Mesenchymal stem cell (in vitro differentiated cells and primary cell): Measurements from ENCODE around the gene TENM3.

Source experiments
- DNase-seq: peaks from one replicate; pipeline ENCODE4 v3.0.0-alpha.2; 2013
- H2AFZ ChIP-seq: one replicate; pipeline ENCODE4 v1.6.1; 2013; ENCODE audit warnings: low read depth, mild to moderate bottlenecking, control low read depth, inconsistent platforms, low read length, moderate library complexity
- H2AK5ac ChIP-seq: 2 replicates; pipeline ENCODE4 v1.6.1; 2013; ENCODE audit warnings: low read length, moderate library complexity, mild to moderate bottlenecking, inconsistent platforms; ENCODE audit not compliant: severe bottlenecking
- H2BK120ac ChIP-seq: one replicate; pipeline ENCODE4 v1.6.1; 2013; ENCODE audit warnings: low read depth, mild to moderate bottlenecking, inconsistent platforms, low read length, moderate library complexity
- H2BK12ac ChIP-seq, 2 experiments: one replicate each; pipeline ENCODE4 v1.6.1; 2013; ENCODE audit warnings: inconsistent platforms in 2 of 2, low read length in 2 of 2, mild to moderate bottlenecking in 2 of 2, moderate library complexity in 2 of 2, control low read depth in 1 of 2
- H2BK15ac ChIP-seq: one replicate; pipeline ENCODE4 v1.6.1; 2013; ENCODE audit warnings: mild to moderate bottlenecking, low read depth, inconsistent platforms; ENCODE audit not compliant: poor library complexity, severe bottlenecking
- H2BK5ac ChIP-seq: 2 replicates; pipeline ENCODE4 v1.6.1; 2013; ENCODE audit warnings: low read depth, mild to moderate bottlenecking, low read length, control low read depth, inconsistent platforms; ENCODE audit not compliant: poor library complexity, severe bottlenecking
- H3K14ac ChIP-seq, 2 experiments: one replicate each; pipeline ENCODE4 v1.6.1; 2013; ENCODE audit warnings: inconsistent platforms in 2 of 2, low read length in 2 of 2, control low read depth in 1 of 2, mild to moderate bottlenecking in 1 of 2, moderate library complexity in 1 of 2
- H3K18ac ChIP-seq, 2 experiments: one replicate each; pipeline ENCODE4 v1.6.1; 2013; ENCODE audit warnings: inconsistent platforms in 2 of 2, low read length in 2 of 2, control low read depth in 1 of 2, low read depth in 1 of 2, mild to moderate bottlenecking in 1 of 2
- H3K23ac ChIP-seq, 2 experiments: one replicate each; pipeline ENCODE4 v1.6.1; 2013; ENCODE audit warnings: inconsistent platforms in 2 of 2, low read length in 2 of 2, mild to moderate bottlenecking in 2 of 2, moderate library complexity in 2 of 2, control low read depth in 1 of 2
- H3K27ac ChIP-seq: 2 replicates; pipeline ENCODE4 v1.5.1; 2013; ENCODE audit warnings: mild to moderate bottlenecking, moderate library complexity, low read length, control low read depth, inconsistent platforms; ENCODE audit not compliant: poor library complexity, severe bottlenecking
- H3K27me3 ChIP-seq, 2 experiments: 2 replicates each; pipeline versions ENCODE4 v1.6.1 to v1.7.0; 2013; ENCODE audit warnings: low read length in 2 of 2, mild to moderate bottlenecking in 2 of 2, moderate library complexity in 2 of 2, control low read depth in 1 of 2, inconsistent platforms in 1 of 2; ENCODE audit not compliant: control insufficient read depth in 1 of 2, insufficient read depth in 1 of 2
- H3K36me3 ChIP-seq, 2 experiments: 2 replicates each; pipeline versions ENCODE4 v1.6.1 to v1.7.0; 2013; ENCODE audit warnings: low read length in 2 of 2, control low read depth in 1 of 2, inconsistent platforms in 1 of 2, low read depth in 1 of 2, mild to moderate bottlenecking in 1 of 2; ENCODE audit not compliant: insufficient read depth in 2 of 2, control insufficient read depth in 1 of 2
- H3K4ac ChIP-seq, 2 experiments: one replicate each; pipeline ENCODE4 v1.6.1; 2013; ENCODE audit warnings: inconsistent platforms in 2 of 2, low read length in 2 of 2, mild to moderate bottlenecking in 2 of 2, moderate library complexity in 2 of 2, control low read depth in 1 of 2, low read depth in 1 of 2
- H3K4me1 ChIP-seq: 2 replicates; pipeline ENCODE4 v1.6.1; 2013; ENCODE audit warnings: low read depth, low read length, control low read depth; ENCODE audit not compliant: control insufficient read depth, insufficient read depth
- H3K4me2 ChIP-seq: 2 replicates; pipeline ENCODE4 v1.6.1; 2013; ENCODE audit warnings: low read length, mild to moderate bottlenecking, inconsistent platforms; ENCODE audit not compliant: poor library complexity, severe bottlenecking
- H3K4me3 ChIP-seq, 2 experiments: 2 replicates each; pipeline versions ENCODE4 v1.5.1 to v1.7.0; 2013; ENCODE audit warnings: low read length in 2 of 2, mild to moderate bottlenecking in 2 of 2, control low read depth in 1 of 2, low read depth in 1 of 2; ENCODE audit not compliant: insufficient read depth in 1 of 2
- H3K79me1 ChIP-seq: replicated peaks from 2 replicates; pipeline ENCODE4 v1.6.1; 2013; ENCODE audit warnings: mild to moderate bottlenecking, control low read depth, low read length, inconsistent platforms; ENCODE audit not compliant: poor library complexity, severe bottlenecking
- H3K9ac ChIP-seq: 2 replicates; pipeline ENCODE4 v1.7.0; 2013; ENCODE audit warnings: mild to moderate bottlenecking, low read length, moderate library complexity
- H3K9me3 ChIP-seq: 2 replicates; pipeline ENCODE4 v1.7.0; 2013; ENCODE audit warnings: mild to moderate bottlenecking, low read length; ENCODE audit not compliant: control insufficient read depth
- H4K8ac ChIP-seq: one replicate; pipeline ENCODE4 v1.6.1; 2013; ENCODE audit warnings: inconsistent platforms, mild to moderate bottlenecking, low read length, moderate library complexity
- H4K91ac ChIP-seq: one replicate; pipeline ENCODE4 v1.6.1; 2013; ENCODE audit warnings: mild to moderate bottlenecking, low read length, inconsistent platforms
- WGBS: methylation state at CpG from one replicate; pipeline ENCODE4 v1.1.7; 2013; ENCODE audit warnings: mixed read lengths; 5-methylcytosine and 5-hydroxymethylcytosine counted together

TENM3 gene

GRCh38 chr4:182286931-182287330, 43.7 kb downstream of the TENM3 start:
- Histone ChIP-seq H2BK12ac (no peak overlapping the region), H3K36me3 (no peaks in the 10 kb centered on the region), H3K27me3 (no peaks in the 10 kb centered on the region), H3K23ac (no peak overlapping the region), H2BK15ac (no peak overlapping the region), H3K4me1 (peaks cover 10% of the 10 kb centered on the region), H3K9ac (no peak overlapping the region), H3K27ac (no peak overlapping the region), H2AFZ (no peak overlapping the region), H2BK5ac (no peak overlapping the region), H4K8ac (no peak overlapping the region), H2BK120ac (no peak overlapping the region), H3K9me3 (no peaks in the 10 kb centered on the region), H2AK5ac (peak overlapping the region; percentile 79), H3K4me3 (no peak overlapping the region), H3K14ac (no peak overlapping the region), H3K79me1 (peaks cover 31% of the 10 kb centered on the region), H3K4ac (no peak overlapping the region), H3K4me2 (no peak overlapping the region), H4K91ac (no peak overlapping the region), H3K18ac (no peak overlapping the region)
- 89% methylated on average over 7 of the region's 7 CpGs for WGBS
- DNase-seq: no peak

- no peak overlapping the region for H3K4me3 ChIP-seq
- no peak overlapping the region for H2AK5ac ChIP-seq
- H3K79me1 ChIP-seq: peaks cover 32% of the 10 kb centered on the region
- H2BK5ac ChIP-seq: no peak overlapping the region
- H2BK15ac ChIP-seq: no peak overlapping the region
- no peak overlapping the region for H3K23ac ChIP-seq
- H3K36me3 ChIP-seq: no peaks in the 10 kb centered on the region
- H2BK120ac ChIP-seq: no peak overlapping the region
- no peak overlapping the region for H4K91ac ChIP-seq
- no peak overlapping the region for H2AFZ ChIP-seq
- H3K9ac ChIP-seq: no peak overlapping the region
- peaks cover 10% of the 10 kb centered on the region for H3K4me1 ChIP-seq
- no peak overlapping the region for H3K4me2 ChIP-seq
- no peaks in the 10 kb centered on the region for H3K9me3 ChIP-seq
- no peak for DNase-seq
- no peaks in the 10 kb centered on the region for H3K27me3 ChIP-seq
- WGBS: 78% methylated on average over 7 of the region's 7 CpGs
- H3K14ac ChIP-seq: no peak overlapping the region
- no peak overlapping the region for H3K18ac ChIP-seq
- no peak overlapping the region for H4K8ac ChIP-seq
- no peak overlapping the region for H3K27ac ChIP-seq
- no peak overlapping the region for H3K4ac ChIP-seq
- H2BK12ac ChIP-seq: no peak overlapping the region
Measured at GRCh38 chr4:182288534-182288933, 45.3 kb downstream of the TENM3 start.

- H4K8ac ChIP-seq: no peak overlapping the region
- H3K4ac ChIP-seq: no peak overlapping the region
- H3K4me2 ChIP-seq: no peak overlapping the region
- no peak overlapping the region for H2BK5ac ChIP-seq
- H2BK12ac ChIP-seq: no peak overlapping the region
- no peak overlapping the region for H3K23ac ChIP-seq
- no peak overlapping the region for H2AK5ac ChIP-seq
- no peak overlapping the region for H3K4me3 ChIP-seq
- no peak overlapping the region for H3K14ac ChIP-seq
- H3K27me3 ChIP-seq: no peaks in the 10 kb centered on the region
- H3K36me3 ChIP-seq: no peaks in the 10 kb centered on the region
- H3K9ac ChIP-seq: no peak overlapping the region
- H3K9me3 ChIP-seq: no peaks in the 10 kb centered on the region
- no peak overlapping the region for H2AFZ ChIP-seq
- no peak overlapping the region for H4K91ac ChIP-seq
- no peak for DNase-seq
- H3K4me1 ChIP-seq: peaks cover 10% of the 10 kb centered on the region
- 90% methylated on average over 13 of the region's 13 CpGs for WGBS
- H2BK15ac ChIP-seq: no peak overlapping the region
- no peak overlapping the region for H3K27ac ChIP-seq
- peaks cover 32% of the 10 kb centered on the region for H3K79me1 ChIP-seq
- no peak overlapping the region for H2BK120ac ChIP-seq
- no peak overlapping the region for H3K18ac ChIP-seq
Measured at GRCh38 chr4:182289809-182290208, 46.6 kb downstream of the TENM3 start.

- no peak overlapping the region for H2AK5ac ChIP-seq
- H3K27me3 ChIP-seq: no peaks in the 10 kb centered on the region
- H2AFZ ChIP-seq: no peak overlapping the region
- H2BK120ac ChIP-seq: no peak overlapping the region
- DNase-seq: no peak
- H2BK15ac ChIP-seq: no peak overlapping the region
- 92% methylated on average over 8 of the region's 8 CpGs for WGBS
- H3K14ac ChIP-seq: no peak overlapping the region
- no peaks in the 10 kb centered on the region for H3K9me3 ChIP-seq
- H2BK5ac ChIP-seq: no peak overlapping the region
- no peak overlapping the region for H4K8ac ChIP-seq
- no peak overlapping the region for H3K23ac ChIP-seq
- no peaks in the 10 kb centered on the region for H3K36me3 ChIP-seq
- H4K91ac ChIP-seq: no peak overlapping the region
- H2BK12ac ChIP-seq: no peak overlapping the region
- peaks cover 7% of the 10 kb centered on the region for H3K4me1 ChIP-seq
- no peak overlapping the region for H3K18ac ChIP-seq
- H3K4ac ChIP-seq: no peak overlapping the region
- H3K9ac ChIP-seq: no peak overlapping the region
- H3K27ac ChIP-seq: no peak overlapping the region
- H3K4me2 ChIP-seq: no peak overlapping the region
- no peak overlapping the region for H3K4me3 ChIP-seq
- peaks cover 28% of the 10 kb centered on the region for H3K79me1 ChIP-seq
Measured at GRCh38 chr4:182291175-182291574, 48.0 kb downstream of the TENM3 start.
